GM12891 (cell line): ENCODE data around the gene PIP5K1B.

Source experiments
- POLR2A ChIP-seq: IDR thresholded peaks from 2 replicates; pipeline ENCODE4 v1.6.1; 2011; ENCODE audit warnings: low read depth, low read length, control low read depth
- POLR2AphosphoS5 ChIP-seq: IDR thresholded peaks from 2 replicates; pipeline ENCODE4 v1.6.1; 2011; ENCODE audit warnings: low read depth, low read length, control low read depth
- POU2F2 ChIP-seq: IDR thresholded peaks from 2 replicates; pipeline ENCODE4 v1.6.1; 2011; ENCODE audit warnings: low read depth, mild to moderate bottlenecking, control low read depth, low read length, moderate library complexity
- SPI1 ChIP-seq: IDR thresholded peaks from 2 replicates; pipeline ENCODE4 v1.6.1; 2011; ENCODE audit warnings: low read depth, low read length, control low read depth
- TAF1 ChIP-seq: IDR thresholded peaks from 2 replicates; pipeline ENCODE4 v1.6.1; 2011; ENCODE audit warnings: low read depth, low read length, control low read depth

DNA sequence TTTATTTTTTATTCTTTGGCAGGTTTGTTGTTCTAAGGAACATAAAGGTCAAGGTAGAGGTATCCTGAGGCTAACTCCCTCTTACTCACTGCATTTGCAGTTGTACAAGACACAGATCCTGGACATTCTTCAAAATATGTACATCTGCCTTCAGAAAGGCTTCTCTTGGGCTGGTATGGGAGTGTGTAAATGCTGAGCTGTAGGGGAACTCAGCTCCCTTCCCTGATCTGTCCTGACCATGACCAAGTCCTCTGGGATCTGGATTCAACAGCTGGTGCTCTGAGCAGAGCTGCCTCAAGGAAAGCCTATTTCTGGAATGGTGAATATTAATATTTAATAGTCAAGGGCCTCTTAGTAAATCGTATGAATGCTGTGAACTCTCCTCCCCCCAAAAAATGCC, 191.4 kb downstream of the PIP5K1B start:
- TF ChIP-seq TAF1 (no peak), POLR2A (no peak), POLR2AphosphoS5 (no peak), POU2F2 (no peak), SPI1 (no peak)
